OCI-LY7 (cell line): ENCODE measurements around the gene CACNG5.

ENCODE experiments used
- CTCF ChIP-seq: fragments of 200-600 bp; sonication (generic); conservative IDR thresholded peaks from 2 replicates; pipeline ENCODE4 v1.5.1; 2014; ENCODE audit warnings: mild to moderate bottlenecking, antibody characterized with exemption, low read length, moderate library complexity, mixed read lengths
- EZH2phosphoT487 ChIP-seq: fragments of 200-600 bp; sonication (generic); IDR thresholded peaks from 2 replicates; pipeline ENCODE4 v1.6.1; 2018; ENCODE audit warnings: low read depth, borderline replicate concordance, mild to moderate bottlenecking, mixed run types, antibody characterized with exemption, low read length, moderate library complexity, mixed read lengths

- TF ChIP-seq CTCF (no peak), EZH2phosphoT487 (no peak)
Observed at GRCh38 chr17:66807182-66807581, 27.7 kb upstream of the CACNG5 start.
